Measurements from ENCODE around the gene TAS1R2.
"Not testable (repeated sequence)": the region's sequence is repeated elsewhere in the genome, so short reads cannot be mapped to it uniquely, and the experiment has no call there.

TAS1R2 gene

GRCh38 chr1:18868801-18869424 lies 9.5 kb upstream of the TAS1R2 start:
- DNase-seq (ENCODE audit: low read depth): no peak

- DNase-seq (ENCODE audit: low read depth): no peak
Observed at GRCh38 chr1:18868354-18868753, 8.9 kb upstream of the TAS1R2 start.

- no peak for DNase-seq (ENCODE audit: low read depth)
Observed at GRCh38 chr1:18866846-18867245, 7.4 kb upstream of the TAS1R2 start.

DNA sequence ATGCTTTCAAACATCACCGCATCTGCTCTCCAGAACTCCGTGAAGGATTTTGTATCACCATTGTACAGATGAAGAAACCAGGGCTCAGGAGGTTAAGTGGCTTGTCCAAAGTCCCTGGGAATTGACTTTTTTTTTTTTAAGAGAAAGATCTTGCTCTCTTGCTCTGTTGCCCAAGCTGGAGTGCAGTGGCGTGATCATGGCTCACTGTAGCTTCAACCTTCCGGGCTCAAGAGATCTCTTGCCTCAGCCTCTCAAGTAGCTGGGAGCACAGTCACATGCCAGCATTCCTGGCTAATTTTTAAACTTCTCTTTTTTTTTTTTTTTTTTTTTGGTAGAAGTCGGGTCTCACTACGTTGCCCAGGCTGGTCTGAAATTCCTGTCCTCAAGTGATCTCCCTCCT lies 6.9 kb upstream of the TAS1R2 start:
- DNase-seq (ENCODE audit: low read depth): no peak

DNA sequence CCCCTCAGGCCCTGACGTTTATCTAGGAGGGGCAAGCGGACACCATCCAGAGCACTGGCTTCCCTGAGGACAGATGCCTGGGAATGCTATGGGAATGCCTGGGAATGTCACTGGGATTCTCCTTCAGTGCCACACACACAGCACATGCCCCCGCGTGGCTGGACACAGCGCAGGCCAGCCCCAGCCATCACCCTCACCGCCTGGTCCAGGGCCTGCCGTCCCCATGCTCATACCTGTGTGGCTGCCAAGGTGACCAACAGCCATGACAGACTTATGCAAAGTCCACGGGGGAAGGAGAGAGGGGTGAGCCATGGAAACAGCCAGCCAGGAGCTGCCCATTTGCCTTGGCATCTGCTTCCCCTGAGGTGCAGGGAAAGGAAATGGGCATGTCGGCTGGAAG lies 5.7 kb upstream of the TAS1R2 start:
- DNase-seq (ENCODE audit: low read depth): no peak

DNA sequence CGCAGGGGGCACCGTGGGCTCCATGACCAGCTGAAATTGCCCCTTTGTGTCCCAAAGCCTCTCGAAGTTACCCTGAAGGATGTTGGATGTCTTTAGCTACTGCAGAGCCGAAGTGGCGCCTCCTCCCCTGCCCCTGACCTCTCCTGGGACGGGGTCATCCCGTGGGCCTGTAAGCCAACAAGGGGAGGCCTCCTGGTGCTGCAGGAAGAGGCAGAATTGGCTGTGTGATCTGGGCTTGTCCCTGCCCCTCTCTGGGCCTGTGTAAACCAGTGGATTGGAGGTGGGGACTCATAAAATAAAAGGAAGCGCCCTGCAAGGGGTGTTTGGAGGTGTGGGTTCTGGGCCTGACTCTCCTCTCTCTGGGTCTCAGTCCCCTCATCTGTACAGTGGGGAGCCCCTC lies 2.1 kb upstream of the TAS1R2 start:
- DNase-seq (ENCODE audit: low read depth): no peak

- no peak for DNase-seq (ENCODE audit: low read depth)
Observed at GRCh38 chr1:18861082-18861481, 1.6 kb upstream of the TAS1R2 start.

DNA sequence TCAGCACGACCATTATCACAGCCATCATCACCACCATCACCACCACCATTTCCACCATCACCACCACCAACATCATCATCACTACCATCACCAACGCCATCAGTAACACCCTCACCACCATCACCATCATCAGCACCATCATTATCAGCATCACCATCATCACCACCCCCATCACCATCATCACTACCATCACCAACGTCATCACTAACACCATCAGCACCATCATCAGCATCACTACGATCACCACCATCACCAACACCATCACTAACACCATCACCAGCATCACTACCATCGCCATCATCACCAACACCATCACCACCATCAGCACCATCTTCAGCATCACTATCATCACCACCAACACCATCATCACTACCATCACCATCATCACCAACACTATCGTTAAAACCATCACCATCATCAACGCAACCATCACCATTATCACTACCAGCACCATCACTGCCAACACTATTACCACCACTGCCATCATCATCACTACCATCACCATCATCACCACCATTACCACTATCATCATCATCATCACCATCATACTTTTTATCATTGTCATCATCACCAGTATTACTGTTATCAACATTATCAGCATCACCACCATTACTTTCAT lies 1.3 kb downstream of the TAS1R2 start:
- DNase-seq (ENCODE audit: low read depth): no peak

- no peak for DNase-seq (ENCODE audit: low read depth)
Observed at GRCh38 chr1:18856435-18856834, 3.0 kb downstream of the TAS1R2 start.

GRCh38 chr1:18855573-18855972 lies 3.9 kb downstream of the TAS1R2 start:
- DNase-seq (ENCODE audit: low read depth): peak; percentile 17

DNA sequence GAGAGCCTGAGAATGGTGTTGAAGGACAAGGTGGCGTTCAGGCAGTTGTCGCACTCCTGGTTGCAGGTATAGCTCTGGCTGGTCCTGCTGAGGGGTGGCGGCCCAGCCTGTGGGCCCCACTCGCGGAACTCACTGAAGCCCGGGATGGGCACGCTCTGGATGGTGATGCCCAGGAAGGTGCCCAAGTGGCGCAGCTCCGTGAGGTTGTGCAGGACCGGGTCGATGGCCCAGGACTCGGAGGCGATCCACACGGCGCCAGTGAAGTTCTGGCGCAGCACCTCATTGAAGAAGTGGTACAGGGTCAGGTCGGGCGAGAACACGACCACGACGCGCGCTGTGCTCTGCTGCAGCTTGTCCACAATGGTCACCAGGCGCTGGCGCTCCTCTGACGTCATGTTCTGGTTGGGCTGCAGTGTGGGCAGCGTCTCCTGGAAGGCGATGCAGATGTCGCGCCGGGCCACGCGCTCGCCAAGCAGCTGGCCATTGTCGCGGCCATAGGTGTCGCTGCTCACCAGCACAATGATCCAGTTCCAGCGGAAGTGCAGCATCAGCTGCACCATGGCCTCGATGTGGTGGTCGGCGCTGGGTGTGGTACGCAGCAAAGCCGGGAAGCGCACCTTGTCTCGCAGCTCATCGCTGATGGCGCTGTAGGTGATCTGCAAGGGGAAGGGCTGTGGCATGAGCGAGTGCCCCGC lies 5.0 kb downstream of the TAS1R2 start:
- no peak for DNase-seq (ENCODE audit: low read depth)

DNA sequence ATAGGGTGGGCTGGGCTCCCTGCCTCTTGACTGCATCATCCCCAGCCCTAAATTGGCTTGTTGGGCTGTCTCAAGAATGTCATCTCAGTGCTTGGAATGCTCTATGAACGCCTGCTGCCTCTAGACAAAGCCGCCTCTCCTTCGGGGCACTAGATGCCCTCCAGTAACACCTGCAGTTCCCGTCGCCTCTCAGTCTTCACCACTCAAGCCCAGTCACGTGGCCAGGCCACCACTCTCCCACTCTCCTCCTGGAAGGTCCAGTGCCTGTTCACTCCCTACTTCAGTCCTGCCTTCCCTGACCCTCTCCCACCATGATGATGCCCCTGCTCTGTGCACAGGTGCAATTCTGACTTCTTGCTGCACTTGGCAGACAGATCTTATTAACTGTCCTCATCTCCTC lies 7.0 kb downstream of the TAS1R2 start:
- no peak for DNase-seq (ENCODE audit: low read depth)

- DNase-seq (ENCODE audit: low read depth): no peak
Observed at GRCh38 chr1:18849261-18849711, 10.2 kb downstream of the TAS1R2 start.

DNA sequence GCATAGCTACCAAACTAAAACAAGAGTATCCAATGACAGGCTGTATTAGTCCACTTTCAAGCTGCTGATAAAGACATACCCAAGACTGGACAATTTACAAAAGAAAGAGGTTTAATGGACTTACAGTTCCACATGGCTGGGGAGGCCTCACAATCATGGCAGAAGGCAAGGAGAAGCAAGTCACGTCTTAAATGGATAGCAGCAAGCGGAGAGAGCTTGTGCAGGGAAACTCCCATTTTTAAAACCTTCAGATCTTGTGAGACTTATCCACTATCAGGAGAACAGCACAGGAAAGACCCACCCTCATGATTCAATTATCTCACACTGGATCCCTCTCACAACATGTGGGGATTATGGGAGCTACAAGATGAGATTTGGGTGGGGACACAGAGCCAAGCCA lies 11.7 kb downstream of the TAS1R2 start:
- not testable (repeated sequence) for DNase-seq (ENCODE audit: low read depth)

DNA sequence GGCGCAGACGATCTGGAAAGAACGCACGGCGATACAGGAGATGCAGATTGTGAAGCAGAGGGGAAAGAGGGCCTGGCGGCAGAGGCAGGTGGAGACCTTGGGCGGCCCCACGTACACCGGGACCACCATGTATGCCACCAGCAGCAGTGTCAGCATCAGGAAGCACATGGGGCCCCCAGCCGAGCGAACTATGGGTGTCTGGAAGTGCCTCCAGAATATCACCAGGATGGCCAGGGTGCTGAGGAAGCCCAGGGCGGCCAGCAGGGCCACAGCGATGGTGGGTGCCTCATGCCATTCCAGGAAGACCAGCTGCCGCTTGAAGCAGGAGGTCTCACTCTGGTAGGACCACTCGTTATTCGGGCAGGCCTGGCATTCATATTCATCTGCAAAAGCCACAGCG lies 19.3 kb downstream of the TAS1R2 start:
- no peak for DNase-seq (ENCODE audit: low read depth)

DNA sequence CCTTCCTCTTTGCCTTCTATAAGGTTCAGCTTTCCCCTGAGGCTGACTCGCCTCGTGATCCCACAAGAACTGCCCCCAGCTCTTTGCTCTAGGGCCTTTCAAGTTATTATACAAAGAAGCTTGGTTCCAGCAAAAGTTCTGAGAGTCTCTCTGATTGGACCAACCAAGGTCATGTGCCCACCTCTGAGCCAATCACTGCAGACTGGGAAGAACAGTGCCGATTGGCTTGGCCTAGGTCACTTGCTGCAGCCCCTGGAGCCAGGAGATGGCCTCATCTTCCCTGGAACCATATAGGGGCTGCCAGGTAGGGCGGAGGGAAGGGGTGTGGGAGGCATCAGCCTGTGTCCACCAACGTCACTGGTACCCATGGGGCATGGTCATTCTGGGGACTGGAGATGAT lies 22.8 kb downstream of the TAS1R2 start:
- peak; percentile 2 for DNase-seq (ENCODE audit: low read depth)

- DNase-seq (ENCODE audit: low read depth): not testable (repeated sequence)
Observed at GRCh38 chr1:18832319-18832718, 27.1 kb downstream of the TAS1R2 start.

GRCh38 chr1:18831656-18832055 lies 27.8 kb downstream of the TAS1R2 start:
- DNase-seq (ENCODE audit: low read depth): no peak

GRCh38 chr1:18830596-18830995 lies 28.9 kb downstream of the TAS1R2 start:
- DNase-seq (ENCODE audit: low read depth): no peak

DNA sequence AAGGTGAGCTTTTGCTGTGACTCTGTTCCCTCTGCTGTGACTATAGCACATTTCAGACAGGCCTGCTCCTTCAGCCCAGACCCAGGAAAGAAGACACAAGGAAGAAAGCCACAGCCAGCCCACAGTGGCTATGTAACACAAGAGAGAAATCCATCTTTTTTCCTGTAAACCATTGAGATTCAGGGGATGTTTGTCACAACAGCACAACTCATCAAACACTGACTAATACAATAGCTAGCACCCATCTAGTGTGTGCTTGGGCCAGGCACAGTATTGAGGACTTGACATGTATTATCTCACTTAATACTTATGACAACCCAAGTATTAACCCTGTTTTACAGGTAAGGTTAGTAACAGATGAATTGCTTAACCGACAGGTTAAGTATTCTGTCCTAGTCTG lies 29.8 kb downstream of the TAS1R2 start:
- DNase-seq (ENCODE audit: low read depth): no peak

GRCh38 chr1:18828224-18828623 lies 31.2 kb downstream of the TAS1R2 start:
- no peak for DNase-seq (ENCODE audit: low read depth)

- DNase-seq (ENCODE audit: low read depth): no peak
Observed at GRCh38 chr1:18823438-18823837, 36.0 kb downstream of the TAS1R2 start.

DNA sequence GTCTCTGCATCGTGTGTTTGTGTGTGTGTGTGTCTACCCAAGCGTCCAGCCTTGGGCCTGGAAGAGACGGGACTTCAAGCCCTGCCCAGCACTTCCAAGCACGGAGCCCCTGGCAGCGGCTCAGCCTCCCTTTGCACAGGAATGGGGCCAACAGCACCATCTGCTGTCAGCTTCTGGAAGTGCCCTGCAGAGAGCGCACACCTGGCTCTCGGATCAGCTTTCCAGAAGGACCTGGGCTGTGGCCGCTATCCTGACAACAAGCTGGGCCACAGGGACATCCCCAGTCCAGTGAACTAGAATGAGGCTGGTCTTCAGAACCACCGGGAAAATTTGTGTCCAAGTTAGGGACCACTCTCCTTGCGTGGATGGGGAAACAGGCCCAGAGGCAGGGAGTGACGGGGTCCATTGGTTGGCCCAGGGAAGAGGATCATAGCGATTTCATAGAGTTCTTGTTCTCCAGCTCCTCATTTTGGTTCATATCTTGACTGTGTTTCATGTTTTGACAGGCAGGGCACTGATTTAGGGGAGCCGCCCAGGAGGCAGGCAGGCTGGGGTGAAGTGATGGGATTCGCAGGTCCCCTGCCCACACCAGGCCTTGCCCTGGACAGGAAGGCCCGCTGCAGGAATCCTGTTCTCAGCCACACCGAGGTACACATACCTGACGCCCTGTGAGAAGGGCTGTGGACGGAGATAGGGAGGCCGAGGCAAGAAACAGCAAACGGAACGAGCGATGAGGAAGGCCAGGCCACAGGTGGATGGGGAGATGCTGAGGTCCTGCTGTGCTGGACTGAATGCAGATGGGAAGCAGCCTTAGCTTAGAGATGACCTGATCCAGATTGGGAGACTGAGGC lies 38.4 kb downstream of the TAS1R2 start:
- DNase-seq (ENCODE audit: low read depth): peak; percentile 45
